Urothelium cell line (cell line): ENCODE measurements around the gene ESR2.
"Not testable (repeated sequence)": the region's sequence is repeated elsewhere in the genome, so short reads cannot be mapped to it uniquely, and the experiment has no call there.

Experiments
- DNase-seq: peaks from one replicate; pipeline ENCODE4 v3.0.0; 2011; ENCODE audit warnings: low spot score, mixed read lengths
- FAIRE-seq: peaks from 2 replicates; lab custom pipeline; 2011; peaks lifted over from hg19 to GRCh38; lab: Jason Lieb, UNC

ESR2 gene

GRCh38 chr14:64170181-64170580, 124.0 kb downstream of the ESR2 start:
- FAIRE-seq (peak; percentile 80), DNase-seq (no peak)

GRCh38 chr14:64159588-64159987, 134.6 kb downstream of the ESR2 start:
- DNase-seq (no peak), FAIRE-seq (peak; percentile 88)

GRCh38 chr14:64158608-64159007, 135.6 kb downstream of the ESR2 start:
- DNase-seq: no peak

GRCh38 chr14:64149921-64150320, 144.2 kb downstream of the ESR2 start:
- DNase-seq: no peak
- FAIRE-seq: no peak

More at GRCh38 chr14:64158608-64159007, 135.6 kb downstream of the ESR2 start:
- peak; percentile 90 for FAIRE-seq

- FAIRE-seq: peak; percentile 35
- no peak for DNase-seq
These were observed 146.9 kb downstream of the ESR2 start for GRCh38 chr14:64147126-64147790.

GRCh38 chr14:64137657-64138290, 156.4 kb downstream of the ESR2 start:
- DNase-seq: no peak
- no peak for FAIRE-seq

- FAIRE-seq: peak; percentile 30
- no peak for DNase-seq
These were observed 167.6 kb downstream of the ESR2 start for GRCh38 chr14:64126548-64126947.

GRCh38 chr14:64125270-64125669, 168.9 kb downstream of the ESR2 start:
- FAIRE-seq (peak; percentile 20), DNase-seq (no peak)

- peak; percentile 83 for FAIRE-seq
These were observed 170.8 kb downstream of the ESR2 start for GRCh38 chr14:64123241-64123822.

GRCh38 chr14:64119980-64120379, 174.2 kb downstream of the ESR2 start:
- FAIRE-seq: no peak
- DNase-seq: no peak

More at GRCh38 chr14:64123241-64123822, 170.8 kb downstream of the ESR2 start:
- DNase-seq: no peak

GRCh38 chr14:64119500-64119899, 174.7 kb downstream of the ESR2 start:
- no peak for DNase-seq
- FAIRE-seq: no peak

- no peak for DNase-seq
These were observed 175.3 kb downstream of the ESR2 start for GRCh38 chr14:64118892-64119291.

GRCh38 chr14:64118403-64118742, 175.8 kb downstream of the ESR2 start:
- DNase-seq, FAIRE-seq: not testable (repeated sequence)

More at GRCh38 chr14:64118892-64119291, 175.3 kb downstream of the ESR2 start:
- no peak for FAIRE-seq

GRCh38 chr14:64117671-64118402, 176.3 kb downstream of the ESR2 start:
- DNase-seq (peak; percentile 60), FAIRE-seq (peak; percentile 73)

GRCh38 chr14:64115401-64115800, 178.8 kb downstream of the ESR2 start:
- FAIRE-seq (no peak), DNase-seq (no peak)

GRCh38 chr14:64114796-64115195, 179.4 kb downstream of the ESR2 start:
- FAIRE-seq (peak; percentile 96), DNase-seq (no peak)

GRCh38 chr14:64114166-64114565, 180.0 kb downstream of the ESR2 start:
- DNase-seq: no peak
- FAIRE-seq: peak; percentile 27

- FAIRE-seq: peak; percentile 77
- no peak for DNase-seq
These were observed 181.1 kb downstream of the ESR2 start for GRCh38 chr14:64112867-64113678.

- FAIRE-seq (no peak), DNase-seq (no peak)
These were observed 183.4 kb downstream of the ESR2 start for GRCh38 chr14:64110802-64111201.

GRCh38 chr14:64109819-64110554, 184.2 kb downstream of the ESR2 start:
- FAIRE-seq (no peak), DNase-seq (no peak)
